GM21786 (cell line): ENCODE results near the gene KLHL5.
A peak's percentile ranks its signal among the peaks of the same experiment; 100 is the strongest.
"Not testable (repeated sequence)": the region's sequence is repeated elsewhere in the genome, so short reads cannot be mapped to it uniquely, and the experiment has no call there.

Experiments
- ATAC-seq: cut with Tn5 transposase; IDR thresholded peaks from one replicate; pipeline ENCODE4 v1.9.1; 2021; ENCODE audit not compliant: unreplicated experiment

KLHL5 gene

GRCh38 chr4:39097290-39097689 is 35.3 kb downstream of the KLHL5 start:
- ATAC-seq = no peak

GRCh38 chr4:39102297-39102696 is 40.3 kb downstream of the KLHL5 start:
- no peak for ATAC-seq

GRCh38 chr4:39103291-39103690 is 41.3 kb downstream of the KLHL5 start:
- no peak for ATAC-seq

- no peak for ATAC-seq
These were observed 42.2 kb downstream of the KLHL5 start for GRCh38 chr4:39104255-39104654.

GRCh38 chr4:39106011-39106410 is 44.0 kb downstream of the KLHL5 start:
- no peak for ATAC-seq

GRCh38 chr4:39114436-39114835 is 52.4 kb downstream of the KLHL5 start:
- no peak for ATAC-seq

GRCh38 chr4:39118034-39118658 is 56.1 kb downstream of the KLHL5 start:
- ATAC-seq = no peak

GRCh38 chr4:39120418-39120817 is 58.4 kb downstream of the KLHL5 start:
- no peak for ATAC-seq

GRCh38 chr4:39124885-39125599 is 63.0 kb downstream of the KLHL5 start:
- peak; percentile 81 for ATAC-seq

- ATAC-seq = no peak
These were observed 63.6 kb downstream of the KLHL5 start for GRCh38 chr4:39125600-39125985.

GRCh38 chr4:39126256-39127095 is 64.4 kb downstream of the KLHL5 start:
- ATAC-seq = no peak

- no peak for ATAC-seq
These were observed 71.6 kb downstream of the KLHL5 start for GRCh38 chr4:39133623-39134022.

GRCh38 chr4:39134683-39135306 is 72.8 kb downstream of the KLHL5 start:
- no peak for ATAC-seq

- not testable (repeated sequence) for ATAC-seq
These were observed 76.2 kb downstream of the KLHL5 start for GRCh38 chr4:39138227-39138626.

GRCh38 chr4:39146211-39146610 is 84.2 kb downstream of the KLHL5 start:
- no peak for ATAC-seq

- no peak for ATAC-seq
These were observed 92.0 kb downstream of the KLHL5 start for GRCh38 chr4:39154009-39154408.

GRCh38 chr4:39157520-39157919 is 95.5 kb downstream of the KLHL5 start:
- no peak for ATAC-seq

- ATAC-seq = no peak
These were observed 104.1 kb downstream of the KLHL5 start for GRCh38 chr4:39166177-39166576.

- ATAC-seq = no peak
These were observed 104.6 kb downstream of the KLHL5 start for GRCh38 chr4:39166669-39167068.

GRCh38 chr4:39169426-39169825 is 107.4 kb downstream of the KLHL5 start:
- no peak for ATAC-seq

- no peak for ATAC-seq
These were observed 108.3 kb downstream of the KLHL5 start for GRCh38 chr4:39170301-39170700.
